HEK293 (cell line): ENCODE data around the gene CCSER1.

Source experiments
- ZNF138 ChIP-seq: fragments of 450-650 bp; formaldehyde crosslinking; IDR thresholded peaks from 2 replicates; pipeline ENCODE4 v1.5.1; 2016; ENCODE audit warnings: missing biosample characterization, missing genetic modification characterization, borderline replicate concordance
- ZNF274 ChIP-seq, 2 experiments: fragments of 200-500 bp in 1 of 2; fragments of 450-650 bp in 1 of 2; sonication (Bioruptor generic) in 1 of 2; formaldehyde crosslinking in 1 of 2; IDR thresholded peaks; 2 replicates each; pipeline versions ENCODE4 v1.5.1 to v1.6.1; 2014 to 2016; ENCODE audit warnings: borderline replicate concordance in 1 of 2, inconsistent platforms in 1 of 2, low read length in 1 of 2, missing biosample characterization in 1 of 2, missing genetic modification characterization in 1 of 2
- ZNF350 ChIP-seq: fragments of 450-650 bp; formaldehyde crosslinking; IDR thresholded peaks from 2 replicates; pipeline ENCODE4 v1.5.0; 2017; ENCODE audit warnings: missing biosample characterization, mild to moderate bottlenecking, missing genetic modification characterization
- ZNF366 ChIP-seq: fragments of 450-650 bp; formaldehyde crosslinking; conservative IDR thresholded peaks from 2 replicates; pipeline ENCODE4 v1.5.1; 2016; ENCODE audit warnings: missing biosample characterization, missing genetic modification characterization
- TF ChIP-seq, protein P1 (sequence below): fragments of 450-650 bp; formaldehyde crosslinking; IDR thresholded peaks from 2 replicates; pipeline ENCODE4 v1.5.1; 2016; ENCODE audit warnings: missing biosample characterization, missing genetic modification characterization
- TF ChIP-seq, protein P2 (sequence below): fragments of 450-650 bp; formaldehyde crosslinking; IDR thresholded peaks from 2 replicates; pipeline ENCODE4 v1.5.1; 2016; ENCODE audit warnings: missing biosample characterization, missing genetic modification characterization, low read depth
- TF ChIP-seq, protein P3 (sequence below): sonication (generic); formaldehyde crosslinking; IDR thresholded peaks from 2 replicates; pipeline ENCODE4 v1.8.1; 2022; ENCODE audit warnings: mild to moderate bottlenecking, moderate library complexity, missing genetic modification reagents

DNA sequence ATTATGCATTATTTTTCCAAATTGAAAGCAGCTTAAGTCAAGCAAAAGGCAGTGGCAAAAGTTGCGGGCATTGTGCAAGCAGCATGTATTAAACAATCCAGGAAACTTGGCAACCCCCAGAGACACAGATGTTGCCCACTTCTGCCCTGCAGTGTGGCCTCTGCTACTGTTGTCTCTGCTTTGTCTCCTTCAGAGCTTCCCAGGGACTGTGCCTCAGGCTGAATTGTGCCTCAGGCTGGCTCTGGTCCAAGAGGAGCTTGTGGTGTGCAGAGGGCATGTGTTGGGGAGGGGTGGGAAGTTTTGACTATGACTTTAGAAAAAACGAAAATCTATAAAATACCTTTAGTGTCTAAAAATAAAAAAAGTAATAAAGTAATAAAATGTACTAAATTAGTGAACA lies 201.4 kb downstream of the CCSER1 start:
- TF ChIP-seq, protein P1, sequence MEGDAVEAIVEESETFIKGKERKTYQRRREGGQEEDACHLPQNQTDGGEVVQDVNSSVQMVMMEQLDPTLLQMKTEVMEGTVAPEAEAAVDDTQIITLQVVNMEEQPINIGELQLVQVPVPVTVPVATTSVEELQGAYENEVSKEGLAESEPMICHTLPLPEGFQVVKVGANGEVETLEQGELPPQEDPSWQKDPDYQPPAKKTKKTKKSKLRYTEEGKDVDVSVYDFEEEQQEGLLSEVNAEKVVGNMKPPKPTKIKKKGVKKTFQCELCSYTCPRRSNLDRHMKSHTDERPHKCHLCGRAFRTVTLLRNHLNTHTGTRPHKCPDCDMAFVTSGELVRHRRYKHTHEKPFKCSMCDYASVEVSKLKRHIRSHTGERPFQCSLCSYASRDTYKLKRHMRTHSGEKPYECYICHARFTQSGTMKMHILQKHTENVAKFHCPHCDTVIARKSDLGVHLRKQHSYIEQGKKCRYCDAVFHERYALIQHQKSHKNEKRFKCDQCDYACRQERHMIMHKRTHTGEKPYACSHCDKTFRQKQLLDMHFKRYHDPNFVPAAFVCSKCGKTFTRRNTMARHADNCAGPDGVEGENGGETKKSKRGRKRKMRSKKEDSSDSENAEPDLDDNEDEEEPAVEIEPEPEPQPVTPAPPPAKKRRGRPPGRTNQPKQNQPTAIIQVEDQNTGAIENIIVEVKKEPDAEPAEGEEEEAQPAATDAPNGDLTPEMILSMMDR (tag by site-specific recombination), result no peak
- TF ChIP-seq ZNF350, result no peak
- TF ChIP-seq ZNF274 (IDR thresholded peaks at IDR 0.05; ENCODE audit: low read length), result no peak
- no peak for TF ChIP-seq ZNF274 (tag by site-specific recombination; IDR thresholded peaks at IDR 0.05; ENCODE audit: borderline replicate concordance)
- no peak for TF ChIP-seq ZNF138 (tag by site-specific recombination)
- TF ChIP-seq, protein P2, sequence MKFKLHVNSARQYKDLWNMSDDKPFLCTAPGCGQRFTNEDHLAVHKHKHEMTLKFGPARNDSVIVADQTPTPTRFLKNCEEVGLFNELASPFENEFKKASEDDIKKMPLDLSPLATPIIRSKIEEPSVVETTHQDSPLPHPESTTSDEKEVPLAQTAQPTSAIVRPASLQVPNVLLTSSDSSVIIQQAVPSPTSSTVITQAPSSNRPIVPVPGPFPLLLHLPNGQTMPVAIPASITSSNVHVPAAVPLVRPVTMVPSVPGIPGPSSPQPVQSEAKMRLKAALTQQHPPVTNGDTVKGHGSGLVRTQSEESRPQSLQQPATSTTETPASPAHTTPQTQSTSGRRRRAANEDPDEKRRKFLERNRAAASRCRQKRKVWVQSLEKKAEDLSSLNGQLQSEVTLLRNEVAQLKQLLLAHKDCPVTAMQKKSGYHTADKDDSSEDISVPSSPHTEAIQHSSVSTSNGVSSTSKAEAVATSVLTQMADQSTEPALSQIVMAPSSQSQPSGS (tag by site-specific recombination), result no peak
- TF ChIP-seq, protein P3, sequence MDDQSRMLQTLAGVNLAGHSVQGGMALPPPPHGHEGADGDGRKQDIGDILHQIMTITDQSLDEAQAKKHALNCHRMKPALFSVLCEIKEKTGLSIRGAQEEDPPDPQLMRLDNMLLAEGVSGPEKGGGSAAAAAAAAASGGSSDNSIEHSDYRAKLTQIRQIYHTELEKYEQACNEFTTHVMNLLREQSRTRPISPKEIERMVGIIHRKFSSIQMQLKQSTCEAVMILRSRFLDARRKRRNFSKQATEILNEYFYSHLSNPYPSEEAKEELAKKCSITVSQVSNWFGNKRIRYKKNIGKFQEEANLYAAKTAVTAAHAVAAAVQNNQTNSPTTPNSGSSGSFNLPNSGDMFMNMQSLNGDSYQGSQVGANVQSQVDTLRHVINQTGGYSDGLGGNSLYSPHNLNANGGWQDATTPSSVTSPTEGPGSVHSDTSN, result no peak
- no peak for TF ChIP-seq ZNF366
